H9 (cell line): ENCODE results near the gene PLAC1. TPM values are rescaled to one million over a fixed set of nuclear protein-coding genes. Genes with fewer than 3 reads are reported as not detected.

Source experiments
- DNase-seq: peaks from one replicate; pipeline ENCODE4 v3.0.0-alpha.2; 2017
- H2AFZ ChIP-seq: one replicate; pipeline ENCODE4 v1.6.1; 2013; ENCODE audit warnings: mild to moderate bottlenecking, low read length, control low read depth, moderate library complexity
- H2AK5ac ChIP-seq: 2 replicates; pipeline ENCODE4 v1.6.1; 2013; ENCODE audit warnings: low read length, control low read depth, mixed read lengths; ENCODE audit not compliant: insufficient read length
- H2BK120ac ChIP-seq: one replicate; pipeline ENCODE4 v1.6.1; 2013; ENCODE audit warnings: low read depth, mild to moderate bottlenecking, low read length, control low read depth, inconsistent platforms; ENCODE audit not compliant: poor library complexity, severe bottlenecking
- H2BK12ac ChIP-seq: 2 replicates; pipeline ENCODE4 v1.6.1; 2013; ENCODE audit warnings: low read length, control low read depth, mixed read lengths, low read depth; ENCODE audit not compliant: insufficient read length
- H2BK15ac ChIP-seq: 2 replicates; pipeline ENCODE4 v1.6.1; 2013; ENCODE audit warnings: low read depth, low read length, control low read depth
- H2BK20ac ChIP-seq: one replicate; pipeline ENCODE4 v1.6.1; 2013; ENCODE audit warnings: low read depth, mild to moderate bottlenecking, low read length, control low read depth, inconsistent platforms; ENCODE audit not compliant: poor library complexity, severe bottlenecking
- H2BK5ac ChIP-seq: 2 replicates; pipeline ENCODE4 v1.6.1; 2013; ENCODE audit warnings: low read length, control low read depth, mixed read lengths; ENCODE audit not compliant: insufficient read length
- H3K14ac ChIP-seq: 2 replicates; pipeline ENCODE4 v1.6.1; 2013; ENCODE audit warnings: low read length, control low read depth; ENCODE audit not compliant: insufficient read depth
- H3K18ac ChIP-seq: 2 replicates; pipeline ENCODE4 v1.6.1; 2013; ENCODE audit warnings: low read depth, mild to moderate bottlenecking, mixed read lengths, low read length, control low read depth; ENCODE audit not compliant: insufficient read length
- H3K23ac ChIP-seq: 2 replicates; pipeline ENCODE4 v1.6.1; 2013; ENCODE audit warnings: low read length, control low read depth, mixed read lengths, low read depth; ENCODE audit not compliant: insufficient read length
- H3K23me2 ChIP-seq: 2 replicates; pipeline ENCODE4 v1.6.1; 2013; ENCODE audit warnings: low read depth, mild to moderate bottlenecking, mixed read lengths, low read length, control low read depth; ENCODE audit not compliant: insufficient read length, poor library complexity, severe bottlenecking
- H3K27ac ChIP-seq: 2 replicates; pipeline ENCODE4 v1.5.1; 2013; ENCODE audit warnings: low read length, control low read depth, mixed read lengths, low read depth; ENCODE audit not compliant: insufficient read length
- H3K27me3 ChIP-seq: 2 replicates; pipeline ENCODE4 v1.6.1; 2013; ENCODE audit warnings: low read length, control low read depth, inconsistent platforms; ENCODE audit not compliant: insufficient read depth
- H3K4ac ChIP-seq: 2 replicates; pipeline ENCODE4 v1.6.1; 2013; ENCODE audit warnings: low read depth, mild to moderate bottlenecking, control low read depth, inconsistent platforms, low read length, moderate library complexity
- H3K4me1 ChIP-seq: 2 replicates; pipeline ENCODE4 v1.6.1; 2013; ENCODE audit warnings: low read length, control low read depth, inconsistent platforms; ENCODE audit not compliant: insufficient read depth
- H3K4me2 ChIP-seq: 2 replicates; pipeline ENCODE4 v1.6.1; 2013; ENCODE audit warnings: low read length, control low read depth, mixed read lengths; ENCODE audit not compliant: insufficient read length, insufficient read depth
- H3K56ac ChIP-seq: 2 replicates; pipeline ENCODE4 v1.6.1; 2013; ENCODE audit warnings: low read depth, mild to moderate bottlenecking, mixed read lengths, low read length, control low read depth; ENCODE audit not compliant: insufficient read length
- H3K79me1 ChIP-seq: 2 replicates; pipeline ENCODE4 v1.6.1; 2013; ENCODE audit warnings: low read depth, mild to moderate bottlenecking, moderate library complexity, low read length, control low read depth, inconsistent platforms; ENCODE audit not compliant: insufficient read depth, poor library complexity, severe bottlenecking
- H3K79me2 ChIP-seq: 2 replicates; pipeline ENCODE4 v1.6.1; 2013; ENCODE audit warnings: low read length, control low read depth, inconsistent platforms; ENCODE audit not compliant: insufficient read depth
- H3K9ac ChIP-seq: 2 replicates; pipeline ENCODE4 v1.6.1; 2013; ENCODE audit warnings: low read length, control low read depth, mixed read lengths; ENCODE audit not compliant: insufficient read length; ENCODE audit errors: extremely low read depth
- H3K9me3 ChIP-seq: one replicate; pipeline ENCODE4 v1.6.1; 2013; ENCODE audit warnings: low read depth, low read length, inconsistent platforms; ENCODE audit not compliant: control insufficient read depth
- H3T11ph ChIP-seq: one replicate; pipeline ENCODE4 v1.6.1; 2013; ENCODE audit warnings: mild to moderate bottlenecking, low read length, control low read depth, inconsistent platforms
- H4K20me1 ChIP-seq: one replicate; pipeline ENCODE4 v1.6.1; 2013; ENCODE audit not compliant: control insufficient read depth, insufficient read length, insufficient read depth
- H4K5ac ChIP-seq: 2 replicates; pipeline ENCODE4 v1.6.1; 2013; ENCODE audit warnings: low read depth, mild to moderate bottlenecking, mixed read lengths, low read length, control low read depth; ENCODE audit not compliant: insufficient read length
- H4K8ac ChIP-seq: replicated peaks from 2 replicates; pipeline ENCODE4 v1.6.1; 2013; ENCODE audit warnings: low read length, control low read depth, mixed read lengths, low read depth; ENCODE audit not compliant: insufficient read length
- H4K91ac ChIP-seq: 2 replicates; pipeline ENCODE4 v1.6.1; 2013; ENCODE audit warnings: low read depth, mild to moderate bottlenecking, moderate library complexity, mixed read lengths, low read length, control low read depth; ENCODE audit not compliant: insufficient read length
- H3K27ac Mint-ChIP-seq, 3 experiments: 2 replicates in 2 of 3; 3 replicates in 1 of 3; pipeline ENCODE4 v1.8.0; 2020 to 2021; ENCODE audit warnings: mixed read lengths in 3 of 3, mild to moderate bottlenecking in 1 of 3, moderate library complexity in 1 of 3
- H3K27me3 Mint-ChIP-seq: 2 replicates; pipeline ENCODE4 v1.8.0; 2021; ENCODE audit warnings: low read depth, mild to moderate bottlenecking, moderate library complexity, mixed read lengths
- H3K36me3 Mint-ChIP-seq, 3 experiments: 2 replicates in 2 of 3; 3 replicates in 1 of 3; pipeline ENCODE4 v1.8.0; 2020 to 2021; ENCODE audit warnings: low read depth in 3 of 3, mixed read lengths in 3 of 3; ENCODE audit not compliant: insufficient read depth in 1 of 3
- H3K4me1 Mint-ChIP-seq, 2 experiments: 2 replicates each; pipeline ENCODE4 v1.8.0; 2020; ENCODE audit warnings: mixed read lengths in 2 of 2
- H3K4me3 Mint-ChIP-seq, 2 experiments: 2 replicates in 1 of 2; 3 replicates in 1 of 2; pipeline ENCODE4 v1.8.0; 2020 to 2021; ENCODE audit warnings: mild to moderate bottlenecking in 2 of 2, mixed read lengths in 2 of 2, moderate library complexity in 1 of 2
- H3K9me3 Mint-ChIP-seq, 2 experiments: 2 replicates in 1 of 2; 3 replicates in 1 of 2; pipeline ENCODE4 v1.8.0; 2020; ENCODE audit warnings: mild to moderate bottlenecking in 2 of 2, mixed read lengths in 2 of 2, moderate library complexity in 1 of 2
- CTCF ChIP-seq: fragments of 200-600 bp; sonication (generic); conservative IDR thresholded peaks from 3 replicates; pipeline ENCODE4 v1.8.0; 2021; ENCODE audit warnings: antibody characterized with exemption, mild to moderate bottlenecking
- WGBS: extraction: QIAGEN DNeasy Blood & Tissue Kit; methylation state at CpG from one replicate; pipeline ENCODE4 v1.1.7; 2013; ENCODE audit warnings: missing lambda C conversion rate, low lambda C conversion rate, mixed read lengths; ENCODE audit not compliant: insufficient read length; ENCODE audit errors: extremely low coverage; 5-methylcytosine and 5-hydroxymethylcytosine counted together
- total RNA-seq: library from RNA; stranded (reverse); gene quantifications from 2 replicates; pipeline ENCODE4 v1.2.1, GENCODE V29; 2021

The PLAC1 gene
- total RNA-seq, 1 experiment from 2014 or later: 0.68 TPM

- peak overlapping the region in 1 of 2 experiments; percentile 22; a peak in 2 of 5 replicates for H3K4me3 Mint-ChIP-seq
These were observed 115.8 kb downstream of the PLAC1 start for GRCh38 chrX:134542485-134542884.

More at GRCh38 chrX:134542485-134542884, 115.8 kb downstream of the PLAC1 start:
- H2BK20ac ChIP-seq: no peak overlapping the region
- no peak overlapping the region for H2BK12ac ChIP-seq
- peaks cover 18% of the 10 kb centered on the region; the same call in 1 of the 2 replicates for H3K27me3 ChIP-seq
- H4K20me1 ChIP-seq: no peaks in the 10 kb centered on the region
- no peak overlapping the region for H4K8ac ChIP-seq
- H3K4me2 ChIP-seq: no peak overlapping the region
- H2BK15ac ChIP-seq: no peak overlapping the region
- H3K9ac ChIP-seq: no peak overlapping the region
- peak overlapping the region in 1 of 3 experiments; percentile 23; a peak in 3 of 7 replicates for H3K27ac Mint-ChIP-seq
- H2BK120ac ChIP-seq: no peak overlapping the region
- H3K23ac ChIP-seq: no peak overlapping the region
- H3K4me1 Mint-ChIP-seq: peaks cover 28 to 42% of the 10 kb centered on the region in 2 experiments
- WGBS: no CpG with 5 or more reads among the region's 2 CpGs
- peaks cover 9% of the 10 kb centered on the region for H3K4me1 ChIP-seq
- peaks cover 31% of the 10 kb centered on the region for H3K27me3 Mint-ChIP-seq
- no peak overlapping the region for H3K56ac ChIP-seq
- no peak overlapping the region for H3K18ac ChIP-seq
- H4K91ac ChIP-seq: no peak overlapping the region
- no peaks in the 10 kb centered on the region for H3K79me2 ChIP-seq
- peaks cover 12% of the 10 kb centered on the region for H3K23me2 ChIP-seq
- no peak overlapping the region for H2AFZ ChIP-seq
- H3K27ac ChIP-seq: no peak overlapping the region
- no peak overlapping the region for H2BK5ac ChIP-seq
- no peak overlapping the region for H3K14ac ChIP-seq
- H3T11ph ChIP-seq: no peak overlapping the region
- H3K9me3 Mint-ChIP-seq: peaks cover 9 to 63% of the 10 kb centered on the region in 2 experiments
- no peak for DNase-seq
- H3K79me1 ChIP-seq: no peaks in the 10 kb centered on the region
- H3K36me3 Mint-ChIP-seq: no peaks in the 10 kb centered on the region
- no peak for TF ChIP-seq CTCF
- H4K5ac ChIP-seq: no peak overlapping the region
- no peak overlapping the region for H2AK5ac ChIP-seq
- H3K9me3 ChIP-seq: no peaks in the 10 kb centered on the region
- H3K4ac ChIP-seq: no peak overlapping the region
